Measurements from ENCODE around the gene GPR155.
"Not testable (repeated sequence)": the region's sequence is repeated elsewhere in the genome, so short reads cannot be mapped to it uniquely, and the experiment has no call there.

Gene GPR155

DNA sequence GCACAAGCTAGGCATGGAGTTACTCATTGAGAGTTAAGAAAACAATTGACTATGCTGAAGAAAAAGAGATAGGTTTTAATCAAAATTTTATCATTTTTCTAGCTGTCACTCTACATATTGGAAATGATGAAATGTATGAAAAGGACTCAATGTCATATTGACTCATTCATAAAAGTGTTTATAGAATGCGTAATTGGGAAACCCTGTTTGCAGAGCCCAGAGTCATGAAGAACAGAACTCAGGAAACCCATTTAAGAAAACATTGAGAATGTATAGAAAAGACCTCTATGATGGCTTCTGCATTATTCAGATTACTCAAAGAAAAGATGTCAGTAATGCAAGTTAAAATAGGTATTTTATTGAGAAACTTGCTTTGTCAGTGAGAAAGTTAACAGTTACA, 54.9 kb downstream of the GPR155 start:
- TF ChIP-seq, protein P1, sequence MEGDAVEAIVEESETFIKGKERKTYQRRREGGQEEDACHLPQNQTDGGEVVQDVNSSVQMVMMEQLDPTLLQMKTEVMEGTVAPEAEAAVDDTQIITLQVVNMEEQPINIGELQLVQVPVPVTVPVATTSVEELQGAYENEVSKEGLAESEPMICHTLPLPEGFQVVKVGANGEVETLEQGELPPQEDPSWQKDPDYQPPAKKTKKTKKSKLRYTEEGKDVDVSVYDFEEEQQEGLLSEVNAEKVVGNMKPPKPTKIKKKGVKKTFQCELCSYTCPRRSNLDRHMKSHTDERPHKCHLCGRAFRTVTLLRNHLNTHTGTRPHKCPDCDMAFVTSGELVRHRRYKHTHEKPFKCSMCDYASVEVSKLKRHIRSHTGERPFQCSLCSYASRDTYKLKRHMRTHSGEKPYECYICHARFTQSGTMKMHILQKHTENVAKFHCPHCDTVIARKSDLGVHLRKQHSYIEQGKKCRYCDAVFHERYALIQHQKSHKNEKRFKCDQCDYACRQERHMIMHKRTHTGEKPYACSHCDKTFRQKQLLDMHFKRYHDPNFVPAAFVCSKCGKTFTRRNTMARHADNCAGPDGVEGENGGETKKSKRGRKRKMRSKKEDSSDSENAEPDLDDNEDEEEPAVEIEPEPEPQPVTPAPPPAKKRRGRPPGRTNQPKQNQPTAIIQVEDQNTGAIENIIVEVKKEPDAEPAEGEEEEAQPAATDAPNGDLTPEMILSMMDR (IDR thresholded peaks at IDR 0.05; ENCODE audit: unreplicated experiment in 3 of 3): no peak
- Mint-ChIP-seq H3K4me1 (no peaks in the 10 kb centered on the region), H3K4me3 (no peak overlapping the region), H3K27me3 (ENCODE audit: low read depth) (no peaks in the 10 kb centered on the region), H3K36me3 (ENCODE audit: low read depth) (peaks cover 54% of the 10 kb centered on the region), H3K27ac (no peak overlapping the region), H3K9me3 (peaks cover 9% of the 10 kb centered on the region)

DNA sequence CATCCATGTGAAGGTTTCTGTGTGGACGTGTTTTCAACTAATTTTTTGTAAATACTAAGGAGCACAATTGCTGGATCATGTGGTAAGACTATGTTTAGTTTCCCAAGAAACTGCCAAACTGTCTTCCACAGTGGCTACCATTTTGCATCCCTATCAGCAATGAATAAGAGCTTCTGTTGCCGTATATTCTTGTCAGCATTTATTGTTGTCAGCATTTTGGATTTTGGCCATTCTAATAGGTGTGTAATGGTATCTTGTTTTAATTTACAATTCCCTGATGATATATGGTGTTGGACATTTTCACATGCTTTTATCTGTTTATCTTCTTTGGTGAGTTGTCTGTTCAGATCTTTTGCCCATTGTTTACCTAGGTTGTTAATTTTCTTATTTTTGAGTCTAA, 56.8 kb downstream of the GPR155 start:
- no peaks in the 10 kb centered on the region for H3K4me1 Mint-ChIP-seq
- H3K27me3 Mint-ChIP-seq (ENCODE audit: low read depth): no peaks in the 10 kb centered on the region
- TF ChIP-seq, protein P1 (IDR thresholded peaks at IDR 0.05; ENCODE audit: unreplicated experiment in 3 of 3): no peak
- H3K9me3 Mint-ChIP-seq: peaks cover 9% of the 10 kb centered on the region
- H3K4me3 Mint-ChIP-seq: no peak overlapping the region
- H3K27ac Mint-ChIP-seq: no peak overlapping the region
- peaks cover 51% of the 10 kb centered on the region for H3K36me3 Mint-ChIP-seq (ENCODE audit: low read depth)

DNA sequence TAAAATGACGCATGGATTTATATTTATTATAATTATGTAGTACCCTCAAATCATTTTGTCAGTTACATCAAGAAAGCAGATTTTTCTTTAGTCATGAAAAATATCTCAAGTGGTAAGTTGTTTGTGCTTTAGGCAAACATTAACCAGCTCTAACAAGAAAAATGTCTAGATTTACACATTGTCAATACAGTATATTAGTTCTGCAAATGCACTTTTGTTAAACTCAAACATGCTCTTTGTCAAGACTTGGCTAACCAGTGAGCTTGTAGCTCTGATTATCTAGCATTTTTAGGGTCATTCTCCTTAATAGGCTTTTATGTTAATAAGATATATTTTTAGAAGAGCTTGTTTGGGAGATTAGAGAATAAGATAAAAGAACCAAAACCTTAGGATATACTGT, 58.6 kb downstream of the GPR155 start:
- Mint-ChIP-seq H3K27ac (no peak overlapping the region), H3K9me3 (peaks cover 9% of the 10 kb centered on the region), H3K4me1 (no peaks in the 10 kb centered on the region), H3K4me3 (no peak overlapping the region), H3K27me3 (ENCODE audit: low read depth) (no peaks in the 10 kb centered on the region), H3K36me3 (ENCODE audit: low read depth) (peaks cover 61% of the 10 kb centered on the region)
- TF ChIP-seq, protein P1 (IDR thresholded peaks at IDR 0.05; ENCODE audit: unreplicated experiment in 3 of 3): no peak

DNA sequence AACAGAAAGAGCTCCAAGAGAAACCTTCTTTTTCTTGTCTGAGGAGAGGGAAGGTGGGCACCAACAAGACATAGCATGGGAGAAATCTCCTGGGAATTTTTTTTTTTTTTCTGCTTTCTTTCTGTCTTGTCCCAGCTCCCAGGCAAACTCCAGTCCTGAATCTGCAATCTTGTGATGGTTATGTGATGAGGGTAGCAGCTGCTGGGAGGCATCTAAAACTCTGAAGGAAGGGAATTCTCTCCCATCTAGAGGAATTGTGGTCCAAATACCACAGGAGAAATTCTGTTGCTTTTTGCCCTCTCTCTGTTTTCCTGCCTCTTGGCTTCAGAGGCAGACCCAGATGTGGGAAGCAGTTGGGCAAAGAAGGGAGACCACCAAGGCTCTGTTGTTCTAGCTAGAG, 74.6 kb downstream of the GPR155 start:
- Mint-ChIP-seq H3K27me3 (ENCODE audit: low read depth) (no peaks in the 10 kb centered on the region), H3K4me3 (peak overlapping the region in 2 of 3 experiments; percentile 37 to 58)

DNA sequence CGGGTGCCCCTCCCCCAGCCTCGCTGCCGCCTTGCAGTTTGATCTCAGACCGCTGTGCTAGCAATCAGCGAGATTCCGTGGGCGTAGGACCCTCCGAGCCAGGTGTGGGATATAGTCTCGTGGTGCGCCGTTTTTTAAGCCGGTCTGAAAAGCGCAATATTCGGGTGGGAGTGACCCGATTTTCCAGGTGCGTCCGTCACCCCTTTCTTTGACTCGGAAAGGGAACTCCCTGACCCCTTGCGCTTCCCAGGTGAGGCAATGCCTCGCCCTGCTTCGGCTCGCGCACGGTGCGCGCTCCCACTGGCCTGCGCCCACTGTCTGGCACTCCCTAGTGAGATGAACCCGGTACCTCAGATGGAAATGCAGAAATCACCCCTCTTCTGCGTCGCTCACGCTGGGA, 76.8 kb downstream of the GPR155 start:
- H3K4me3 Mint-ChIP-seq: peak overlapping the region; percentile 84 to 90 (median 87)
- H3K27me3 Mint-ChIP-seq (ENCODE audit: low read depth); H3K9me3 Mint-ChIP-seq; H3K4me1 Mint-ChIP-seq: not testable (repeated sequence)
- H3K27ac Mint-ChIP-seq: peak overlapping the region; percentile 63 to 92 (median 70)
- H3K36me3 Mint-ChIP-seq (ENCODE audit: low read depth): peaks cover 26% of the 10 kb centered on the region

More for the DNA sequence above, 74.6 kb downstream of the GPR155 start:
- Mint-ChIP-seq H3K4me1 (peaks cover 7% of the 10 kb centered on the region), H3K9me3 (no peaks in the 10 kb centered on the region), H3K36me3 (ENCODE audit: low read depth) (peaks cover 39% of the 10 kb centered on the region), H3K27ac (no peak overlapping the region)
- TF ChIP-seq, protein P1 (IDR thresholded peaks at IDR 0.05; ENCODE audit: unreplicated experiment in 3 of 3): no peak

DNA sequence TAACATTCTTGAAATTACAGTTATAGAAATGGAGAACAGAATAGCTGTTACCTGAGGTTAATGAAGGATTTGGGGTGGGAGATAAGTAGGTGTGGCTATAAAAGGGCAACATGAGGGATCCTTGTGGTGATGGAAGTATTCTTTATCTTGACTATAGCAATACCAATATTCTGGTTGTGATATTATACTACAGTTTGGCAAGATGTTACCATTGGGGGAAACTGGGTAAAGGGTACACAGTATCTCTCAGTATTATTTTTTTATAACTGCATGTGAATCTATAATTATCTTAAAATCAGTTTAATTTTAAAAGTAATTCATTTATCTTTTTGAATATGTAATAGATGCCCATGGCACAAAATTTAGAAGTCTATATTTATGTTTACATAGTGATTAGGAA, 83.2 kb downstream of the GPR155 start:
- Mint-ChIP-seq H3K9me3 (peaks cover 5% of the 10 kb centered on the region), H3K27ac (no peak overlapping the region), H3K4me1 (no peaks in the 10 kb centered on the region), H3K4me3 (no peak overlapping the region), H3K27me3 (ENCODE audit: low read depth) (no peaks in the 10 kb centered on the region), H3K36me3 (ENCODE audit: low read depth) (peaks cover 34% of the 10 kb centered on the region)
- TF ChIP-seq, protein P1 (IDR thresholded peaks at IDR 0.05; ENCODE audit: unreplicated experiment in 3 of 3): no peak

Data from nephron (organoid).